Nephron (organoid): Measurements from ENCODE around the gene DUSP28.

Experiments used
- H3K27ac Mint-ChIP-seq, 3 experiments: 2 replicates each; pipeline ENCODE4 v1.8.0; 2020; ENCODE audit warnings: mixed read lengths in 3 of 3, mild to moderate bottlenecking in 2 of 3, moderate library complexity in 1 of 3
- H3K27me3 Mint-ChIP-seq: 2 replicates; pipeline ENCODE4 v1.8.0; 2021; ENCODE audit warnings: low read depth, mild to moderate bottlenecking, moderate library complexity, mixed read lengths
- H3K36me3 Mint-ChIP-seq: 2 replicates; pipeline ENCODE4 v1.8.0; 2020; ENCODE audit warnings: low read depth, mixed read lengths
- H3K4me1 Mint-ChIP-seq: 2 replicates; pipeline ENCODE4 v1.8.0; 2020; ENCODE audit warnings: mixed read lengths
- H3K4me3 Mint-ChIP-seq, 3 experiments: 2 replicates each; pipeline ENCODE4 v1.8.0; 2020; ENCODE audit warnings: mild to moderate bottlenecking in 3 of 3, mixed read lengths in 3 of 3, moderate library complexity in 2 of 3
- H3K9me3 Mint-ChIP-seq: 2 replicates; pipeline ENCODE4 v1.8.0; 2020; ENCODE audit warnings: mixed read lengths
- TF ChIP-seq, protein P1 (sequence below), 3 experiments: fragments of 200-600 bp; sonication (generic); IDR thresholded peaks; one replicate each; pipeline ENCODE4 v1.5.0; 2021; ENCODE audit warnings: antibody characterized with exemption in 3 of 3; ENCODE audit not compliant: unreplicated experiment in 3 of 3

DUSP28 gene

GRCh38 chr2:240598311-240598911 is 38.3 kb downstream of the DUSP28 start:
- Mint-ChIP-seq H3K27ac (no peak overlapping the region), H3K4me3 (no peak overlapping the region), H3K9me3 (no peaks in the 10 kb centered on the region), H3K36me3 (peaks cover 6% of the 10 kb centered on the region), H3K27me3 (no peaks in the 10 kb centered on the region), H3K4me1 (no peaks in the 10 kb centered on the region)
- TF ChIP-seq, protein P1, sequence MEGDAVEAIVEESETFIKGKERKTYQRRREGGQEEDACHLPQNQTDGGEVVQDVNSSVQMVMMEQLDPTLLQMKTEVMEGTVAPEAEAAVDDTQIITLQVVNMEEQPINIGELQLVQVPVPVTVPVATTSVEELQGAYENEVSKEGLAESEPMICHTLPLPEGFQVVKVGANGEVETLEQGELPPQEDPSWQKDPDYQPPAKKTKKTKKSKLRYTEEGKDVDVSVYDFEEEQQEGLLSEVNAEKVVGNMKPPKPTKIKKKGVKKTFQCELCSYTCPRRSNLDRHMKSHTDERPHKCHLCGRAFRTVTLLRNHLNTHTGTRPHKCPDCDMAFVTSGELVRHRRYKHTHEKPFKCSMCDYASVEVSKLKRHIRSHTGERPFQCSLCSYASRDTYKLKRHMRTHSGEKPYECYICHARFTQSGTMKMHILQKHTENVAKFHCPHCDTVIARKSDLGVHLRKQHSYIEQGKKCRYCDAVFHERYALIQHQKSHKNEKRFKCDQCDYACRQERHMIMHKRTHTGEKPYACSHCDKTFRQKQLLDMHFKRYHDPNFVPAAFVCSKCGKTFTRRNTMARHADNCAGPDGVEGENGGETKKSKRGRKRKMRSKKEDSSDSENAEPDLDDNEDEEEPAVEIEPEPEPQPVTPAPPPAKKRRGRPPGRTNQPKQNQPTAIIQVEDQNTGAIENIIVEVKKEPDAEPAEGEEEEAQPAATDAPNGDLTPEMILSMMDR (IDR thresholded peaks at IDR 0.05; ENCODE audit: unreplicated experiment in 3 of 3) = no peak

GRCh38 chr2:240599141-240599583 is 39.0 kb downstream of the DUSP28 start:
- Mint-ChIP-seq H3K27me3 (no peaks in the 10 kb centered on the region), H3K4me1 (peaks cover under 1% of the 10 kb centered on the region), H3K27ac (no peak overlapping the region), H3K36me3 (peaks cover 6% of the 10 kb centered on the region), H3K4me3 (no peak overlapping the region), H3K9me3 (no peaks in the 10 kb centered on the region)
- TF ChIP-seq, protein P1 (IDR thresholded peaks at IDR 0.05; ENCODE audit: unreplicated experiment in 3 of 3) = no peak

GRCh38 chr2:240600451-240600961 is 40.3 kb downstream of the DUSP28 start:
- H3K27ac Mint-ChIP-seq = no peak overlapping the region
- TF ChIP-seq, protein P1 (IDR thresholded peaks at IDR 0.05; ENCODE audit: unreplicated experiment in 3 of 3) = no peak
- H3K9me3 Mint-ChIP-seq = no peaks in the 10 kb centered on the region
- no peak overlapping the region for H3K4me3 Mint-ChIP-seq
- H3K4me1 Mint-ChIP-seq = peaks cover 8% of the 10 kb centered on the region
- no peaks in the 10 kb centered on the region for H3K27me3 Mint-ChIP-seq
- H3K36me3 Mint-ChIP-seq = peaks cover 6% of the 10 kb centered on the region

DNA sequence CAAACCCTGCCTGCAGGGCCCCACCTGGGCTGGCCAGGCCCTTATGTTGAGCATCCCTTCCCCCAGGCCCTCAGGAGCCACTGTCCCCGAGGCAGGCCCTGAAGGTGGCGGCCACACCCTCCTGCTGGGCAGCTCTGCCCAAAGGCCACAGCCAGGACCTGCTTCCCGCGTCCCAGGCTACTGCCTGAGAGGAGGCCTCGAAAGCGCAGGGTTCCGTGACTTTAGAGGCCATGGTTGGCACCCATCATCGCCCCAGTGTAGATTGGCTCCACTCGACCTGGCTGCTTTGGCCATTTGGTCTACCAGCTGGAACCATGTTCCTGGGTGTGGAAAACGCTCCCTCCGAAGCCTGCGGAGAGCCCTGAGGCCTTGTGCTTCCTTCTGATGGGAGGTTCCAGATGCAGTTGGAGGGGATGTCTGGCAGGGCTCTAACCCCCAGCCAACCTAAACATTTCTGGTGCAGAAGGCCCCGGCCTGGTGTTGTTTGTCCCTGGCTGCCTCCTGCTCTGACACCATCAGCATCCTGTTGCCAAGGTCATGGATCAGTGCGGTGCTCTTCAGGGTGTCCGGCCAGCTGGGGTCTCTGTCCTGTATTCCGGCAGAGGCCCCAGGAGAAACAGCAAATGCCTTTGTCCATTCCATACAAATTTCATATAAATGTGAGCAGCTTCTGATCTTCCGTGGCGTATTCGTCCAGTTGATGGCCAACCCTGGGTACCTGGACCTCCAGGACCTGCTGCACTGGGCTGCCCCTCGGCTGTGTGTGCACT is 41.1 kb downstream of the DUSP28 start:
- no peaks in the 10 kb centered on the region for H3K27me3 Mint-ChIP-seq
- no peak overlapping the region for H3K4me3 Mint-ChIP-seq
- peaks cover 8% of the 10 kb centered on the region for H3K4me1 Mint-ChIP-seq
- H3K9me3 Mint-ChIP-seq = no peaks in the 10 kb centered on the region
- TF ChIP-seq, protein P1 (IDR thresholded peaks at IDR 0.05; ENCODE audit: unreplicated experiment in 3 of 3) = no peak
- no peak overlapping the region for H3K27ac Mint-ChIP-seq
- peaks cover 6% of the 10 kb centered on the region for H3K36me3 Mint-ChIP-seq

- Mint-ChIP-seq H3K27me3 (no peaks in the 10 kb centered on the region), H3K4me1 (peaks cover 8% of the 10 kb centered on the region), H3K4me3 (no peak overlapping the region), H3K9me3 (no peaks in the 10 kb centered on the region), H3K36me3 (peaks cover 6% of the 10 kb centered on the region), H3K27ac (no peak overlapping the region)
- TF ChIP-seq, protein P1 (IDR thresholded peaks at IDR 0.05; ENCODE audit: unreplicated experiment in 3 of 3) = no peak
These were observed 41.6 kb downstream of the DUSP28 start for GRCh38 chr2:240601831-240602160.
